IMR-90 (cell line): ENCODE data around the gene GOLGA1.

Experiments
- CEBPB ChIP-seq: IDR thresholded peaks from 2 replicates; pipeline ENCODE4 v1.6.1; 2012; ENCODE audit warnings: low read depth, low read length, improper control_type of control experiment
- FOS ChIP-seq: fragments of 150-350 bp; IDR thresholded peaks from 2 replicates; pipeline ENCODE4 v1.6.1; 2016; ENCODE audit warnings: low read depth, low read length
- MXI1 ChIP-seq: IDR thresholded peaks from 2 replicates; pipeline ENCODE4 v1.6.1; 2012; ENCODE audit warnings: low read depth, mild to moderate bottlenecking, low read length, moderate library complexity, borderline replicate concordance
- POLR2A ChIP-seq: IDR thresholded peaks from 2 replicates; pipeline ENCODE4 v1.6.1; 2012; ENCODE audit warnings: mild to moderate bottlenecking, low read depth, low read length
- RAD21 ChIP-seq: IDR thresholded peaks from 2 replicates; pipeline ENCODE4 v1.6.1; 2012; ENCODE audit warnings: low read length, improper control_type of control experiment
- RFX5 ChIP-seq: IDR thresholded peaks from 2 replicates; pipeline ENCODE4 v1.8.0; 2012; ENCODE audit warnings: low read depth, mild to moderate bottlenecking, low read length, moderate library complexity
- TF ChIP-seq, protein P1 (sequence below): conservative IDR thresholded peaks from 2 replicates; pipeline ENCODE4 v1.5.1; 2012; ENCODE audit warnings: mild to moderate bottlenecking, low read depth, low read length, improper control_type of control experiment
- TF ChIP-seq, protein P2 (sequence below): fragments of 150-350 bp; IDR thresholded peaks from 2 replicates; pipeline ENCODE4 v1.6.1; 2017; ENCODE audit warnings: mild to moderate bottlenecking, antibody characterized with exemption, low read length, low read depth

- TF ChIP-seq, protein P1, sequence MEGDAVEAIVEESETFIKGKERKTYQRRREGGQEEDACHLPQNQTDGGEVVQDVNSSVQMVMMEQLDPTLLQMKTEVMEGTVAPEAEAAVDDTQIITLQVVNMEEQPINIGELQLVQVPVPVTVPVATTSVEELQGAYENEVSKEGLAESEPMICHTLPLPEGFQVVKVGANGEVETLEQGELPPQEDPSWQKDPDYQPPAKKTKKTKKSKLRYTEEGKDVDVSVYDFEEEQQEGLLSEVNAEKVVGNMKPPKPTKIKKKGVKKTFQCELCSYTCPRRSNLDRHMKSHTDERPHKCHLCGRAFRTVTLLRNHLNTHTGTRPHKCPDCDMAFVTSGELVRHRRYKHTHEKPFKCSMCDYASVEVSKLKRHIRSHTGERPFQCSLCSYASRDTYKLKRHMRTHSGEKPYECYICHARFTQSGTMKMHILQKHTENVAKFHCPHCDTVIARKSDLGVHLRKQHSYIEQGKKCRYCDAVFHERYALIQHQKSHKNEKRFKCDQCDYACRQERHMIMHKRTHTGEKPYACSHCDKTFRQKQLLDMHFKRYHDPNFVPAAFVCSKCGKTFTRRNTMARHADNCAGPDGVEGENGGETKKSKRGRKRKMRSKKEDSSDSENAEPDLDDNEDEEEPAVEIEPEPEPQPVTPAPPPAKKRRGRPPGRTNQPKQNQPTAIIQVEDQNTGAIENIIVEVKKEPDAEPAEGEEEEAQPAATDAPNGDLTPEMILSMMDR, result no peak
- TF ChIP-seq CEBPB (no peak), FOS (no peak), POLR2A (no peak), RAD21 (no peak), RFX5 (no peak), MXI1 (no peak)
- TF ChIP-seq, protein P2, sequence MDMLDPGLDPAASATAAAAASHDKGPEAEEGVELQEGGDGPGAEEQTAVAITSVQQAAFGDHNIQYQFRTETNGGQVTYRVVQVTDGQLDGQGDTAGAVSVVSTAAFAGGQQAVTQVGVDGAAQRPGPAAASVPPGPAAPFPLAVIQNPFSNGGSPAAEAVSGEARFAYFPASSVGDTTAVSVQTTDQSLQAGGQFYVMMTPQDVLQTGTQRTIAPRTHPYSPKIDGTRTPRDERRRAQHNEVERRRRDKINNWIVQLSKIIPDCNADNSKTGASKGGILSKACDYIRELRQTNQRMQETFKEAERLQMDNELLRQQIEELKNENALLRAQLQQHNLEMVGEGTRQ, result no peak
Observed at GRCh38 chr9:124870723-124871122, 70.2 kb downstream of the GOLGA1 start.
